Mucosa of stomach (tissue), 1 donor: ENCODE data around the gene PRMT5.

Experiments
- H3K27me3 ChIP-seq: one replicate; pipeline ENCODE4 v1.7.0; 2013; ENCODE audit warnings: mild to moderate bottlenecking, low read length; ENCODE audit not compliant: control insufficient read depth, insufficient read depth
- H3K36me3 ChIP-seq: one replicate; pipeline ENCODE4 v1.7.0; 2013; ENCODE audit warnings: low read length; ENCODE audit not compliant: control insufficient read depth, insufficient read depth
- H3K4me1 ChIP-seq: one replicate; pipeline ENCODE4 v1.7.0; 2013; ENCODE audit warnings: mild to moderate bottlenecking, low read length; ENCODE audit not compliant: control insufficient read depth, insufficient read depth
- H3K4me3 ChIP-seq: one replicate; pipeline ENCODE4 v1.7.0; 2013; ENCODE audit warnings: low read length
- H3K9ac ChIP-seq: one replicate; pipeline ENCODE4 v1.7.0; 2013; ENCODE audit warnings: mild to moderate bottlenecking, low read length, moderate library complexity
- H3K9me3 ChIP-seq: one replicate; pipeline ENCODE4 v1.7.0; 2013; ENCODE audit warnings: mild to moderate bottlenecking, low read length, moderate library complexity; ENCODE audit not compliant: control insufficient read depth
- donor health status: Pancreatic carcinoma.

Gene PRMT5

DNA sequence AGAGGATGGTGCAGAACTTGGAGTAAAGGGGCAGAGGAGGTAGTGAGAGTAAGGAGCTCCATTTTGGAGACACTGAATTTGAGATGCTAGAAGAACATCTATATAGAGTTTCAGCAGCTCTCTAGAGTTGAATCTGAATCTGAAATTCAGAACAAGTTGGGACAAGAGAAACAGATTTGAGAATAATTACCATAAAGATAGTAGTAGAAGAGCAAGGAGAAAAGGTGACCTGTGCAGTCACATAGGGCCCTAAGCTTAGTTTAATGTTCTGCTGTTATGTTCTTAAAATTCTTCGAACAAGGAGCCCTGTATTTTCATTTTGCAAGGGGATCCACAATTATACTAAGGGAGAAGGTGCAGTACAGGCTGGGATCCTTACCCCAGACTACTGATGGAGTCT lies 38.8 kb downstream of the PRMT5 start:
- Histone ChIP-seq H3K36me3 (no peaks in the 10 kb centered on the region), H3K4me3 (no peak overlapping the region), H3K27me3 (no peaks in the 10 kb centered on the region), H3K4me1 (peaks cover 18% of the 10 kb centered on the region), H3K9me3 (no peaks in the 10 kb centered on the region), H3K9ac (no peak overlapping the region)

DNA sequence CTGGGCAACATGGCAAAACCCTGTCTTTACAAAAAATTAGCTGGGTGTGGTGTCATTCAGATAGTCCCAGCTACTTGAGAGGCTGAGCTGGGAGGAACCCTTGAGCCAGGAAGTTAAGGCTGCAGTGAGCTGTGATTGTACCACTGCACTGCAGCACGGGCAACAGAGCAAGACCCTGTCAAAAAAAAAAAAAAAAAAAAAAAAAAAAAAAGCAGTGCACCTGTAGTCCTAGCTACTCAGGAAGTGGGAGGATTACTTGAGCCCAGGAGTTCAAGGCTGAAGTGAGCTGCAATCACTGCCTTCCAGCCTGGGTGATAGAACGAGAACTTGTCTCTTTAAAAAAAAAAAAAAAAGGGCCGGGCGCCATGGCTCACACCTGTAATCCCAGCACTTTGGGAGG lies 40.5 kb downstream of the PRMT5 start:
- H3K27me3 ChIP-seq: no peaks in the 10 kb centered on the region
- H3K4me1 ChIP-seq: peaks cover 18% of the 10 kb centered on the region
- peak overlapping the region; percentile 82 for H3K9ac ChIP-seq
- H3K4me3 ChIP-seq: no peak overlapping the region
- no peaks in the 10 kb centered on the region for H3K9me3 ChIP-seq
- no peaks in the 10 kb centered on the region for H3K36me3 ChIP-seq

DNA sequence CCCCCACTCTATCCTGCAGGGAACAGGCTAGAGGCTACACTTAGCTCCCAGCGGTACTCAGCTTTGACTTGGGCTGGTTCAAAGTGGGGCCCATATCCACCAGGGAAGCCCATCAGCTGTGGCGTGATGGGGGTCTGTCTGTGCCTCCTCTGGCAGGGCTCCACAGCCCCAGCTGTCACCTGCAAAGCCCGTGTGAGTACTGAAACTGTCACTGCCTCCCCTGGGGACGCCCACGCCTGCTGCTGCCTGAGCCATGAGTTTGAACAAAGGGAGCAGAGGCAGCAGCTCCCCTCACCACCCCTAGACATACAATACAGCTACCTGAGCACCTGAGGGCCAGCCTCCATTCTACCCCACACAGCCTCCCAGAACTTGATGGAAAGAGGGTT lies 41.2 kb downstream of the PRMT5 start:
- Histone ChIP-seq H3K4me3 (peak overlapping the region; percentile 68), H3K36me3 (no peaks in the 10 kb centered on the region), H3K9me3 (no peaks in the 10 kb centered on the region), H3K27me3 (no peaks in the 10 kb centered on the region), H3K4me1 (peaks cover 25% of the 10 kb centered on the region), H3K9ac (peak overlapping the region; percentile 82)

DNA sequence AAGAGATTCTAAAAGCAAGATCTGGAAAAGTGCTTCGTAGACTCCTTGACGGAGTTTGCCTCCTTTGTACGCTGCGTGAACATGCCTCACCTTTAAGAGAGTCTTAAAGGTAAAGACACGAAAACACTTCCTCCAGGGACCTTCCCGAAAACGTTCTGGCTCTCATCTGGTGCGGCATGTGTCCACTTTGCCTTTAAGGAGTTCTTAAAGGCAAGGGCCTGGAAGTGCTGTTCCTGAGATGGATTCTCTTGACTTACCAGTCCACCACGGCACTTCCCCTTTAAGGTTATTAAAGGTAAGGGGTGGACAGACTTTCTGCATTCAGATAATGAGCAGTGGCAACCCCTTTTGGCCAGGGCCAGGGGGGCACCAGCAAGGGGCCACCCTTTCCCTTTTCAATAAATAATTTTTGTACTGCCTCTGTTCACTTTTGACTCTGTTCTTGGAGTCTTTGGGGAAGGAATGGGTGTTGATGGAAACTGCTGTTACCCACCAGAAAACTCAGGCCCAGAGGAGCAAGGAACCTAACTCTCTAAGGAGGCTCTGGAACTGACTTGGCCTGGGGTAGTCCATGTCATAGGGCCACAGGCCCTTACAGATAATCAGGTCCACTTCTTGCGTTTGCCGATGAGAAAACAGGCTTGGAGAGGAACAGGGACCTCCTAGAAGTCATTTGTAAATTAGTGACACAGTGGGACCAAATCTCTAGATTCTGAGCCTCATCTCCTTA lies 41.8 kb downstream of the PRMT5 start:
- peaks cover 31% of the 10 kb centered on the region for H3K4me1 ChIP-seq
- H3K9ac ChIP-seq: peak overlapping the region; percentile 82

DNA sequence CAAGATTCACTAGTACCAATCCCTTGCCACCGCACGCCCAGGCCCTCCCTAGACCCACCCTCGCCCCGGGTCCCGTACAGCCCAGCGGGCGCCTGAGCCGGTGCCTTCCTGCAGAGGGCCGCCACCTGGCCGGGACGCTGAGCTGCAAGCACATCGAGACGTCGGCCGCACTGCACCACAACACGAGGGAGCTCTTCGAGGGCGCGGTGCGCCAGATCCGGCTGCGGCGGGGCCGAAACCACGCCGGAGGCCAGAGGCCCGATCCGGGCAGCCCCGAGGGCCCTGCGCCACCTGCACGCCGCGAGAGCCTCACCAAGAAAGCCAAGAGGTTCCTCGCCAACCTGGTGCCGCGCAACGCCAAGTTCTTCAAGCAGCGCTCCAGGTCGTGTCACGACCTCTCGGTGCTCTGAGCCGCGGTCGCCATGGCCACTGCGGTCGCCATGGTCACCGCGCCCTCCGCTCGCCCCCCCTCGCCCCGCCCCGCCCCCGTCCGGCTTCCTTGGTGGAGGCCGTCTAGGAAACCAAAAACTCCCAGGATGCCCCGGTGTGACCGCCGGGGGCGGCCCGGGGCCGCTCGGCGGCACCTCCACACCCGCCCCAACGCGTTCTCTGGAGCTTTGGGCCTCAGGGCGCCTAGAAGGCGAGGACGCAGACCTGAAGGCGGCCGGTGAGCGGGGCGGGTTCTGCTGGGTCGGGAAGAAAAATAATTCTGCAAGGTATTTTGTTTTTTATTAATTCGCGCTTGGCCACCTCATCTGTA lies 42.5 kb downstream of the PRMT5 start:
- peak overlapping the region; percentile 82 for H3K9ac ChIP-seq

More for the DNA sequence above, 41.8 kb downstream of the PRMT5 start:
- no peaks in the 10 kb centered on the region for H3K36me3 ChIP-seq
- H3K9me3 ChIP-seq: no peaks in the 10 kb centered on the region
- no peaks in the 10 kb centered on the region for H3K27me3 ChIP-seq
- peak overlapping the region; percentile 68 for H3K4me3 ChIP-seq

DNA sequence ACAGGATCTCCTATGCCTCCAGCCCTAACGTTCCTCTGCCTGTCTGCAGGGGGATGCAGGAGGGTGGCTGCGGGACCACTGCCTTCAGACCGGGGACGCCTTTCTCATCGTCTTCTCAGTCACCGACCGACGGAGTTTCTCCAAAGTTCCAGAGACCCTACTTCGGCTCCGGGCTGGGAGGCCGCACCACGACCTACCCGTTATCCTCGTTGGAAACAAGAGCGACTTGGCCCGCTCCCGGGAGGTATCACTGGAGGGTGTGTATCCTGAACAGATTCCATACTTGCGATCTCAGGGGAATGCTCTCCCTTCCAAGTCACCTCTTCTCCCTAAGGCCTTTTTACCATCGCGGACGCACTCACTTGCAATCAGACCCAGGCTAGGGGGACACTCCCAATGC lies 43.2 kb downstream of the PRMT5 start:
- H3K9ac ChIP-seq: peak overlapping the region; percentile 36
- H3K9me3 ChIP-seq: no peaks in the 10 kb centered on the region

More for the DNA sequence above, 42.5 kb downstream of the PRMT5 start:
- Histone ChIP-seq H3K36me3 (no peaks in the 10 kb centered on the region), H3K4me1 (peaks cover 38% of the 10 kb centered on the region), H3K4me3 (peak overlapping the region; percentile 68), H3K9me3 (no peaks in the 10 kb centered on the region), H3K27me3 (no peaks in the 10 kb centered on the region)

DNA sequence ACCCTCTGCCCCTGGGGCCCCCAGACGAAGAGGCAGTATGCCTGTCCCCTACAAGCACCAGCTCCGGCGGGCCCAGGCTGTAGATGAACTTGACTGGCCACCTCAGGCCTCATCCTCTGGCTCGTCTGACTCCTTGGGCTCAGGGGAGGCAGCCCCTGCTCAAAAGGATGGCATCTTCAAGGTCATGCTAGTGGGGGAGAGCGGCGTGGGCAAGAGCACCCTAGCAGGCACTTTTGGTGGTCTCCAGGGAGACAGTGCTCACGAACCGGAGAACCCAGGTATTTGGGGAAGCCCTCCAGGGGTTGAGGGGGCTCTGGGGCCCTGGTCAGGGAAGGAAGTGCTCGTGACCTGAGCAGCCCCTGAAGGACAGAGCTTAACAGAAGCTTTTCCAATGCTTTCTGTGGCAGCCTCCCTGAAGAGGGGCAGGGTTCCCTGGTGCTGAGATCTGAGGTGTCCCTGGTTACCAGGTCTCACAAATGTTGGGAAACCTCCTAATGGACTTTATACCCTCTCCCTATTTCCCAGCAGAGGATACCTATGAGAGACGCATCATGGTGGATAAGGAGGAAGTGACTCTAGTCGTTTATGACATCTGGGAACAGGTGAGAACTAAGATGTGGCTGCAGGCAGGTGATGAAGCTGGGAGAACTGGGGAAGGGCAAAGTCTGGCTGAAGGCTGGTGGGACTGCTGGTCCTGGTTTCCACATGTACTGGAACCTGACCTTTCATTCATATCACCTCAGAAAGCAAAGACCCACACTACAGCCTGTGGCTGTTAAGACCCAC lies 44.2 kb downstream of the PRMT5 start:
- no peaks in the 10 kb centered on the region for H3K9me3 ChIP-seq
- H3K4me3 ChIP-seq: no peak overlapping the region
- H3K36me3 ChIP-seq: no peaks in the 10 kb centered on the region
- H3K9ac ChIP-seq: no peak overlapping the region
- H3K27me3 ChIP-seq: no peaks in the 10 kb centered on the region
- peaks cover 39% of the 10 kb centered on the region for H3K4me1 ChIP-seq

More for the DNA sequence above, 43.2 kb downstream of the PRMT5 start:
- Histone ChIP-seq H3K4me1 (peaks cover 39% of the 10 kb centered on the region), H3K27me3 (no peaks in the 10 kb centered on the region), H3K4me3 (peak overlapping the region; percentile 68), H3K36me3 (no peaks in the 10 kb centered on the region)

DNA sequence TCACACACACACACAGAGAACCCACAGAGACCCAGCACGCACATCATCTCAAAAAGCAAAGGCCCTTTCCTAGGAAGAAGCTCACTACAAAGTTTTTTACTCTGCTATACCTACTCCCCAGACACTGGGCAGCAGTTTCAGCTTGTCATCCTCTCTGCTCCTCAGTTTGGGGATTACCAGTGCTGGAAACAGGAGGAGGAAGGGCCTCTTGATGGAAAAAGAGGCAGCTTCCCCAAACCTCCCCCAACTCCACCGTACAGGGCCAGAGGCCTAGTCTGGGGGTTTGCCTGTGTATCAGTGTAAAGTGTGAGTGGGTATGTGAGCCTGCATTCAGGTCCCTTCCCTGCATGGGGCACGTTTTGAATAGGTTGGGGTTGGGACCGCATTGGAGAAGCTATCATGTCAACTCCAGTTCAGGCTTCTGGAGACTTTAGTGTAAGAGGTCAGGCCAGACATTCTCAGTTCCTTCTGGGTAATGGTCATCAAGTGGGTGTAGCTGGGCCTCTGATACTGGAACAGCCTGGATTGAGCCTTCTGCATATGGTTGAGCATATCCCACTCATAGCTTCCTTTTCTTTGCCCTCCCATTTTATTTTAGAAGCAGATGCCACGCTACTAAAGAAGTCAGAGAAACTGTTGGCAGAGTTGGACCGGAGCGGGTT lies 45.0 kb downstream of the PRMT5 start:
- no peak overlapping the region for H3K9ac ChIP-seq
- peaks cover 39% of the 10 kb centered on the region for H3K4me1 ChIP-seq
- no peak overlapping the region for H3K4me3 ChIP-seq
- H3K36me3 ChIP-seq: peaks cover 4% of the 10 kb centered on the region
- no peaks in the 10 kb centered on the region for H3K9me3 ChIP-seq
- H3K27me3 ChIP-seq: no peaks in the 10 kb centered on the region

DNA sequence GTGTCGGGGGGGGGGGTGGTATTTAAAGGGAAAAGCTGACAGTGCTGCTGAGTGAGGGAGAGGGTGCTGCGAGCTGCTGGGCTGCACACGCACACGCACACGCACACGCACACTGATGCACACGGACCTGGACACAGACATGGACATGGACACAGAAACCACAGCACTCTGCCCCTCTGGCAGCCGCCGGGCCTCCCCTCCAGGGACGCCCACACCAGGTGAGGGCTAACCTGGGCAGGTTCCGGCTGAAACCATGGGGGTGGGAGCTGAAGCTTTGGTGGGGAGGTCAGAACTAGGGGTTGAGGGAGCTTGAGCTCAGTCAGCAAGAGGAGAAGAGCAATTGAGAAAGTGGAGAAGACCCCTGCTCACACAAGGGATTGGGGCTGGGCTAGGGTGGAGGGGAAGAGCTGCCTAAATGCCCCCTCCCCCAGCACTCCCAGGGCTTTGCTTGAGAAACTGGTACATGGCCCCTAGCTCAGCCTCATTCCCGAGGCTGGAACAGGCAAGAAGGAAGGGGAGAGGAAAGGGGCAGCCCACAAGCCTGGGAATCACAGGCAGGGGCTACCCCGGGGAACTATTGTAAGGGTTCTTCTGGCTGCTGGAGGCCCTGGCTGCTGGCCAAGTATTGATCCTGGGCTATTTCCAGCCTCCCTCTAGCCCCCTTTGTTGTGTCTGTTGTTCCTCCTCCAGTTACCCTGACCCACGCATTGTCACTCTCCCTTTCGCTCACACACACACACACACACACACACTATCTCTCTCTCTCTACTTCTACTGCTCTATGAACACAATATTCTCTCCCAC lies 45.8 kb downstream of the PRMT5 start, which contains the start of gene REM2:
Gene REM2 (plus strand): TSS at position 50 of the 804 bp plus-strand sequence. CDS start 66 bp downstream, at position 116.
- Histone ChIP-seq H3K27me3 (no peaks in the 10 kb centered on the region), H3K9ac (peak within 1 kb of the TSS; percentile 24), H3K4me3 (no peak within 1 kb of the TSS), H3K36me3 (peaks cover 11% of the 10 kb centered on the region), H3K9me3 (no peaks in the 10 kb centered on the region), H3K4me1 (peaks cover 37% of the 10 kb centered on the region)

DNA sequence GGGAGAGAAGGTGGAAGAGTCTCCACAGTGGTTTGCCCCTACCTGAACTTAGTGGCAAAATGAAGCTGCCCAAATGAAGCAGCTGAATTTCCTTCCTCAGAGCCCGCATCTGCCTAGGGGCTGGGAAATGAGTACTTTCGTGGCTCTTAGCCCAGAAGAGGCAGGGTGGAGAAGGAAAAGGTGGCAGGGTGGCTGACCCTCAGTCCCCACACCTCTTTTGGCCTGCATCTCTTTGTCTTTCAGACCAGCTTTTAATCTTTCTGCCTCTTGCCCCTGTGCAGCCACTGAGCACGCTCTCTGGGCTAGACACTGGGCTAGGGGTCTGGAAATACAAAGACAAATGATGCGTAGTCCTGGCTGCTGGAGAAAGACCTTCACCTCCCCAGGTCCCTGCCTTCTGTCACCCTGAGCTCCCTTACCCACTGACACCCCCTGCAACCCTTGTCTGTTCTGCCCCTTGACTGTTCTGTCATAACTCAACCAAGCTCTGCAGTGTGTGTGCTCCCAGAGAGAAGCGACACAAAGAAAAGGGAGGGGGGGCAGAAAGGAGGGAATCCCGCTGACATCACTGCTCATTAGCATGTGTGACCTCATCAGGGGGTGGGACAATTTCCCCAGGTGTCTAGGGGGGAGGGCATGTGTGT lies 46.5 kb downstream of the PRMT5 start:
- Histone ChIP-seq H3K4me3 (no peak overlapping the region), H3K27me3 (no peaks in the 10 kb centered on the region), H3K9ac (peak overlapping the region; percentile 3), H3K36me3 (peaks cover 18% of the 10 kb centered on the region), H3K4me1 (peaks cover 30% of the 10 kb centered on the region), H3K9me3 (no peaks in the 10 kb centered on the region)
